Calu3 (cell line): ENCODE measurements around the gene SLC12A8. TPM values are rescaled to one million over a fixed set of nuclear protein-coding genes. Genes with fewer than 3 reads are reported as not detected.

ENCODE experiments used
- BruUV-seq: library from RNA; stranded (reverse); fragments of 400-500 nt; replicated peaks from 2 replicates; lab custom pipeline; 2021; lab: Mats Ljungman, UMichigan
- CTCF ChIA-PET: fragments of 300-600 bp; sonication (Branson Sonifier 250); formaldehyde crosslinking; loops from one replicate; lab custom pipeline; 2022; ENCODE audit warnings: antibody characterized with exemption; lab: Charles Lee
- DNase-seq: peaks from one replicate; pipeline ENCODE4 v3.0.0; 2022
- H3K27ac Mint-ChIP-seq: one replicate; pipeline ENCODE4 v1.8.0; 2022; ENCODE audit warnings: mixed read lengths; ENCODE audit not compliant: unreplicated experiment
- H3K27me3 Mint-ChIP-seq: one replicate; pipeline ENCODE4 v1.8.0; 2022; ENCODE audit warnings: mixed read lengths; ENCODE audit not compliant: unreplicated experiment
- H3K36me3 Mint-ChIP-seq: one replicate; pipeline ENCODE4 v1.8.0; 2022; ENCODE audit warnings: mild to moderate bottlenecking, moderate library complexity, mixed read lengths; ENCODE audit not compliant: insufficient read depth, unreplicated experiment
- H3K4me1 Mint-ChIP-seq: one replicate; pipeline ENCODE4 v1.8.0; 2022; ENCODE audit warnings: mild to moderate bottlenecking, low read depth, mixed read lengths; ENCODE audit not compliant: unreplicated experiment
- H3K4me3 Mint-ChIP-seq: one replicate; pipeline ENCODE4 v1.8.0; 2022; ENCODE audit warnings: mild to moderate bottlenecking, low read depth, moderate library complexity, mixed read lengths; ENCODE audit not compliant: unreplicated experiment
- H3K9me3 Mint-ChIP-seq: one replicate; pipeline ENCODE4 v1.8.0; 2022; ENCODE audit warnings: low read depth, mixed read lengths; ENCODE audit not compliant: unreplicated experiment
- intact Hi-C: fragments of 100-400 bp; cut with micrococcal nuclease; formaldehyde crosslinking; loops from one replicate; pipeline ENCODE4 v1.10.0; 2022; ENCODE audit not compliant: unreplicated experiment
- total RNA-seq: library from RNA; stranded (reverse); gene quantifications from 2 replicates; pipeline ENCODE4 v1.2.3, GENCODE V29; 2022
- TF ChIP-seq, protein P1 (sequence below): fragments of 200-600 bp; IDR thresholded peaks from one replicate; pipeline ENCODE4 v1.8.0; 2022; ENCODE audit warnings: antibody characterized with exemption; ENCODE audit not compliant: unreplicated experiment

Gene SLC12A8
- total RNA-seq, 1 experiment from 2014 or later, result 16.8 TPM

DNA sequence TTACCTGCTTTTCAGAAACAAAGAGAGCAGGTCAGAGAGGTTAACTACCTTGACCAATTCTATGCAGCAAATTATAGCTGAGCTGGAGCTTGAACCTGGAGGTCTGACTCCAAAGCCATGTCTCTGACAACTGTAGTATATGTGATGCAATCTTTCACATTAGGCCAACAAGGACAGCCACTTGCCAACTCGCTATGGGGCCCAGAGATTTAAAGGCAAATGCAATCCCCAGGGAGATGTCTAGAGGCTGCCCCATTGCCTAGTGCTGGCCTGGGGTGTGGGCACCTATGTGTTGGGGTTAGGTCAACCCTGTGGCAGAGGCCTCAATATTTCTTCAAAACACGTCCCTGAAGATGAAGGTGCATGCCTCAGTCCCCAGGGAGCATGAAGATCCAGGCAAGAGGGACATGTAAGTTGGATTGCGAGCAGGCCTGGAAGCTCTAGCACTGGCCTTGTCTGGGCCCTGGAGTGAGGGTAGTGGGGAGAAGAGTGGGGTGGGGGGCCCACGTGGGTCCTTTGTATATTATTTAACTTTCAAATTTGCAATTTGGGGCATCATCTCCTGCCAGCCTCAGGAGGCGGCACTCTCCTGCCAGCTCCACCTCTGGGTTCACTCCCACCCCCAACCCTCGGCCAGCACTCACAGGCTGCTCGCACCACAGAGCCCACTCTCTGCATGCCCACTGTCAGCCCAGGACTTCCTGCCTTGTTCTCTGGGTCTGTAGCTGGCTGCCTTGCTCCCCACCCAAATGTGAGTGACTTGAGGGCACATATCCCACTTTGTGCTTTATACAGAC is 64.3 kb downstream of the SLC12A8 start:
- no peak overlapping the region for H3K4me3 Mint-ChIP-seq
- BruUV-seq, result no TSS peak

DNA sequence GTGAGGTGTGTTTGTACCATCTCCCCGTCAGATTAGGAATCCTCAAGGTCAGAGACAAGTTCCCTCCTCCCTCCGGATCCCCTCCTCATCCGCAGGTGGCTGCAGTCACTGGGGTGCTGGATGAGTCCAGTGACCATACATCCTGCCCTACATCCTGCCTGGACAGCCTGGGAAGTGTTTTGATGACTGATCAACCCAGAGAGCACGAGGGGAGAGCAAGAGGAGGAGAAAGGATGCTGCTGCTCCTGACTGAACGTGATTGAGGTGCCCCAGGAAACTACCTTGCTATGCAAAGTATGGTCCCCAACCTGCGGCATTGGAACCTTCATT is 65.1 kb downstream of the SLC12A8 start:
- no peaks in the 10 kb centered on the region for H3K4me1 Mint-ChIP-seq
- TF ChIP-seq, protein P1, sequence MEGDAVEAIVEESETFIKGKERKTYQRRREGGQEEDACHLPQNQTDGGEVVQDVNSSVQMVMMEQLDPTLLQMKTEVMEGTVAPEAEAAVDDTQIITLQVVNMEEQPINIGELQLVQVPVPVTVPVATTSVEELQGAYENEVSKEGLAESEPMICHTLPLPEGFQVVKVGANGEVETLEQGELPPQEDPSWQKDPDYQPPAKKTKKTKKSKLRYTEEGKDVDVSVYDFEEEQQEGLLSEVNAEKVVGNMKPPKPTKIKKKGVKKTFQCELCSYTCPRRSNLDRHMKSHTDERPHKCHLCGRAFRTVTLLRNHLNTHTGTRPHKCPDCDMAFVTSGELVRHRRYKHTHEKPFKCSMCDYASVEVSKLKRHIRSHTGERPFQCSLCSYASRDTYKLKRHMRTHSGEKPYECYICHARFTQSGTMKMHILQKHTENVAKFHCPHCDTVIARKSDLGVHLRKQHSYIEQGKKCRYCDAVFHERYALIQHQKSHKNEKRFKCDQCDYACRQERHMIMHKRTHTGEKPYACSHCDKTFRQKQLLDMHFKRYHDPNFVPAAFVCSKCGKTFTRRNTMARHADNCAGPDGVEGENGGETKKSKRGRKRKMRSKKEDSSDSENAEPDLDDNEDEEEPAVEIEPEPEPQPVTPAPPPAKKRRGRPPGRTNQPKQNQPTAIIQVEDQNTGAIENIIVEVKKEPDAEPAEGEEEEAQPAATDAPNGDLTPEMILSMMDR, result no peak
- no peaks in the 10 kb centered on the region for H3K9me3 Mint-ChIP-seq
- no peaks in the 10 kb centered on the region for H3K36me3 Mint-ChIP-seq
- BruUV-seq, result no TSS peak
- intact Hi-C loops, result no loop called here
- no peaks in the 10 kb centered on the region for H3K27me3 Mint-ChIP-seq
- no peak overlapping the region for H3K4me3 Mint-ChIP-seq
- no peak overlapping the region for H3K27ac Mint-ChIP-seq
- no peak for DNase-seq
- CTCF ChIA-PET, result no interaction called here

More for the DNA sequence above, 64.3 kb downstream of the SLC12A8 start:
- intact Hi-C loops, result no loop called here
- DNase-seq, result no peak
- CTCF ChIA-PET, result no interaction called here
- no peaks in the 10 kb centered on the region for H3K4me1 Mint-ChIP-seq
- no peaks in the 10 kb centered on the region for H3K27me3 Mint-ChIP-seq
- H3K27ac Mint-ChIP-seq, result no peak overlapping the region
- TF ChIP-seq, protein P1, result no peak
- H3K36me3 Mint-ChIP-seq, result no peaks in the 10 kb centered on the region
- no peaks in the 10 kb centered on the region for H3K9me3 Mint-ChIP-seq

DNA sequence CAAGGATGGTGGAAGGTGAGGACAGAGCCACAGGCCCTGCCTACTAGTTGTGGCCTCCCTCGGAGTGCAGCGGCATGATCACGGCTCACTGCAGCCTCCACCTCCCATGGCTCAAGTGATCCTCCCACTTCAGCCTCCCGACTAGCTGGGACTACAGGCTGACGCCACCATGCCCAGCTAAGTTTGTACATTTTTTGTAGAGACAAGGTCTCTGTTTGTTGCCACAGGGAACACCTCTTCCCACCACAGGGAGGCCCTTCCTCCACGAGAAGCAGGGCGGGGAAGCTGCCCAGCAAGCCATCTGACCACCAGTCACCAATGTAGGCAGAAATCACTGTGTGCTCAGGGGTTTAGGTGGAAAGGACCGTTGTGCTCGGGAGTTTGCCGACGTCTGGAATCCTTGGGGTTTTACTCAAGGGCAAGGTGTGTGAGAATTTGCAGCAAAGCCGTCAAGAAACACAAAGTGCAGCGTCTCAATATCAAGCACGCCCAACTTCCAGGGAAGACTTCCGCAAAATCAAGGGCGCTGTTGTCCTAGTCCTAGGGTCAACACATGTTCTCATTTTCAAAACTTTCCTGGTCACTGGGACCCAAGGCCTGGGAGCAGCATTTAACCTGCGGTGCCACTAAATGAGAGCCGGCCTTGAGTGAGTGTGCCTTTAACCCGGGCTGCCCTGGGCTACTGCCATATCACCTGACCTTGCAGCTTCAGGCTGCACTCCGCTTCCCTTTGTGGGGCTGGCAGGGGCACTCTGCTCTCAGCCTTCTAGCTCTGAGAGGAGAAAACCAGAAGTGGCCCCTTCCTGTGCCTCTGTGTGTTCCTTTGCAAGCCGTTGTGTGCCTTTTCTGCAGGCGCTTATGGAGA is 65.7 kb downstream of the SLC12A8 start:
- CTCF ChIA-PET, result no interaction called here
- no peak overlapping the region for H3K4me3 Mint-ChIP-seq
- no TSS peak for BruUV-seq
- no peaks in the 10 kb centered on the region for H3K4me1 Mint-ChIP-seq
- H3K9me3 Mint-ChIP-seq, result no peaks in the 10 kb centered on the region
- no peak overlapping the region for H3K27ac Mint-ChIP-seq
- TF ChIP-seq, protein P1, result no peak
- no peaks in the 10 kb centered on the region for H3K27me3 Mint-ChIP-seq
- intact Hi-C loops, result no loop called here
- no peak for DNase-seq
- H3K36me3 Mint-ChIP-seq, result no peaks in the 10 kb centered on the region

DNA sequence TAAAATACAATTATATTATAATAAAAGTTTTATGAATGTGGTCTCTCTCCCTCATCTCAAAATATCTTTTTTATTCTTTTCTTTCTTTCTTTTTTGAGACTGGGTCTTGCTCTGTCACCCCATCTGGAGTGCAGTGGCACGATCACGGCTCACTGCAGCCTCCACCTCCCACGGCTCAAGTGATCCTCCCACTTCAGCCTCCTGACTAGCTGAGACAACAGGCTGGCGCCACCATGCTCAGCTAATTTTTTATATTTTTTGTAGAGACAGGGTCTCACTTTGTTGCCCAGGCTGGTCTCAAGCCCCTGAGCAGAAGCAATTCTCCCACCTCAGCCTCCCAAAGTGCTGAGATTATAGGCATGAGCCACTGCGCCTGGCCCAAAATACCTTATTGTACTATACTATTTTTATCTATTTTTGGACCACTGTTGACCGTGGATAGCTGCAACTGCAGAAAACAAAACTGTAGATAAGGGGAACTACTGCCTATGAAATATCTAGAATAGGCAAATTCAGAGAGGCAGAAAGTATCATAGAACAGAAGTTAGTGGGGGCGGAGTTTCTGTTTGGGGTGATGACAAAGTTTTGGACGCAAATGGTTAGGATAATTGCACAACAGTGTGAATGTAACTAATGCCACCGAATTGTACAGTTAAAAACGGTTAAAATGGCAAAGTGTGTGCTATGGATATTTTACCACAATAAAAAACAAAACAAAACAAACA is 66.6 kb downstream of the SLC12A8 start:
- H3K36me3 Mint-ChIP-seq, result no peaks in the 10 kb centered on the region
- H3K9me3 Mint-ChIP-seq, result no peaks in the 10 kb centered on the region
- CTCF ChIA-PET, result no interaction called here
- H3K27ac Mint-ChIP-seq, result no peak overlapping the region
- TF ChIP-seq, protein P1, result no peak
- H3K4me3 Mint-ChIP-seq, result no peak overlapping the region
- DNase-seq, result no peak
- intact Hi-C loops, result no loop called here
- H3K27me3 Mint-ChIP-seq, result no peaks in the 10 kb centered on the region
- no TSS peak for BruUV-seq
- H3K4me1 Mint-ChIP-seq, result no peaks in the 10 kb centered on the region
